Panc1 (cell line): ENCODE measurements around the gene KCNQ4.

Experiments
- TF ChIP-seq, protein P1 (sequence below): fragments of 450-650 bp; IDR thresholded peaks from 2 replicates; pipeline ENCODE4 v1.5.1; 2017; ENCODE audit warnings: mild to moderate bottlenecking
- TF ChIP-seq, protein P2 (sequence below), 2 experiments: IDR thresholded peaks; 2 replicates each; pipeline ENCODE4 v1.6.1; 2011 to 2012; ENCODE audit warnings: low read depth in 2 of 2, control low read depth in 1 of 2, low read length in 1 of 2, mild to moderate bottlenecking in 1 of 2, moderate library complexity in 1 of 2; ENCODE audit not compliant: insufficient read depth in 1 of 2

DNA sequence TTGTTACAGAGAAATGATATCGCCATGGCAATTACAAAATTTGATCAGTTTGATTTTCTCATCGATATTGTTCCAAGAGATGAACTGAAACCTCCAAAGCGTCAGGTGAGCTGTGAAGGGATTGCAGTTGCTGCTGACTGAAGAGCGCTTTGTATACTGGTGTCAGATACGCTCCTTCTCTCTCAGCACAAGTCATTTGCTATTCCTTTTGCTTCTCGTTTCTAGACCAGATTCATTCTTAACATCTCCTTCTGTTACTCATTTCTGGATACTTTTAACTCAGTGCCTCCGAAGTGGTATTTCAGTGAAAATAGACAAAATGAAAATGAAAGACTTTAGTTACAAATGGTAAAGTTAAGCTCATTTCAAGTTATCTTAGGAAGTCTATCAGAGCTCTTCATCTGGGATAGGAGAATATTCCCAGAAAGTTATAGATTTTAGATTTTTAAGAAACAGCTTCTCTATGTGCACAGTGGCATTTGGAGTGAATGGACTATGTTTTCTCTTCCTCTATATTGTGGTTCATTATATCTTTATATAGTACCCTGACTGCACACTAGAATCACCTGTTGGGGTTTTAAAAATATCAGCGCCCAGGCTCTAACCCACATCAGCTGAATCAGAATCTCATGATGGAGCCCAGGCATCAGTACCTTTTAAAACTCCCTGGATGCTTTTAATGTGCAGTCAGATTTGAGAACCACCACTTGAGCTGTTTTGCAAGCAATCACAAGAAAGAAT lies 30.3 kb upstream of the KCNQ4 start:
- TF ChIP-seq, protein P1, sequence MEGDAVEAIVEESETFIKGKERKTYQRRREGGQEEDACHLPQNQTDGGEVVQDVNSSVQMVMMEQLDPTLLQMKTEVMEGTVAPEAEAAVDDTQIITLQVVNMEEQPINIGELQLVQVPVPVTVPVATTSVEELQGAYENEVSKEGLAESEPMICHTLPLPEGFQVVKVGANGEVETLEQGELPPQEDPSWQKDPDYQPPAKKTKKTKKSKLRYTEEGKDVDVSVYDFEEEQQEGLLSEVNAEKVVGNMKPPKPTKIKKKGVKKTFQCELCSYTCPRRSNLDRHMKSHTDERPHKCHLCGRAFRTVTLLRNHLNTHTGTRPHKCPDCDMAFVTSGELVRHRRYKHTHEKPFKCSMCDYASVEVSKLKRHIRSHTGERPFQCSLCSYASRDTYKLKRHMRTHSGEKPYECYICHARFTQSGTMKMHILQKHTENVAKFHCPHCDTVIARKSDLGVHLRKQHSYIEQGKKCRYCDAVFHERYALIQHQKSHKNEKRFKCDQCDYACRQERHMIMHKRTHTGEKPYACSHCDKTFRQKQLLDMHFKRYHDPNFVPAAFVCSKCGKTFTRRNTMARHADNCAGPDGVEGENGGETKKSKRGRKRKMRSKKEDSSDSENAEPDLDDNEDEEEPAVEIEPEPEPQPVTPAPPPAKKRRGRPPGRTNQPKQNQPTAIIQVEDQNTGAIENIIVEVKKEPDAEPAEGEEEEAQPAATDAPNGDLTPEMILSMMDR, result no peak
- TF ChIP-seq, protein P2, sequence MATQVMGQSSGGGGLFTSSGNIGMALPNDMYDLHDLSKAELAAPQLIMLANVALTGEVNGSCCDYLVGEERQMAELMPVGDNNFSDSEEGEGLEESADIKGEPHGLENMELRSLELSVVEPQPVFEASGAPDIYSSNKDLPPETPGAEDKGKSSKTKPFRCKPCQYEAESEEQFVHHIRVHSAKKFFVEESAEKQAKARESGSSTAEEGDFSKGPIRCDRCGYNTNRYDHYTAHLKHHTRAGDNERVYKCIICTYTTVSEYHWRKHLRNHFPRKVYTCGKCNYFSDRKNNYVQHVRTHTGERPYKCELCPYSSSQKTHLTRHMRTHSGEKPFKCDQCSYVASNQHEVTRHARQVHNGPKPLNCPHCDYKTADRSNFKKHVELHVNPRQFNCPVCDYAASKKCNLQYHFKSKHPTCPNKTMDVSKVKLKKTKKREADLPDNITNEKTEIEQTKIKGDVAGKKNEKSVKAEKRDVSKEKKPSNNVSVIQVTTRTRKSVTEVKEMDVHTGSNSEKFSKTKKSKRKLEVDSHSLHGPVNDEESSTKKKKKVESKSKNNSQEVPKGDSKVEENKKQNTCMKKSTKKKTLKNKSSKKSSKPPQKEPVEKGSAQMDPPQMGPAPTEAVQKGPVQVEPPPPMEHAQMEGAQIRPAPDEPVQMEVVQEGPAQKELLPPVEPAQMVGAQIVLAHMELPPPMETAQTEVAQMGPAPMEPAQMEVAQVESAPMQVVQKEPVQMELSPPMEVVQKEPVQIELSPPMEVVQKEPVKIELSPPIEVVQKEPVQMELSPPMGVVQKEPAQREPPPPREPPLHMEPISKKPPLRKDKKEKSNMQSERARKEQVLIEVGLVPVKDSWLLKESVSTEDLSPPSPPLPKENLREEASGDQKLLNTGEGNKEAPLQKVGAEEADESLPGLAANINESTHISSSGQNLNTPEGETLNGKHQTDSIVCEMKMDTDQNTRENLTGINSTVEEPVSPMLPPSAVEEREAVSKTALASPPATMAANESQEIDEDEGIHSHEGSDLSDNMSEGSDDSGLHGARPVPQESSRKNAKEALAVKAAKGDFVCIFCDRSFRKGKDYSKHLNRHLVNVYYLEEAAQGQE (IDR thresholded peaks at IDR 0.05; ENCODE audit: insufficient read depth in 1 of 2, low read depth in 2 of 2, low read length in 1 of 2), result no peak
